Psoas muscle (tissue), 8 donors: ENCODE measurements around the gene PFN2. TPM values are rescaled to one million over a fixed set of nuclear protein-coding genes. Genes with fewer than 3 reads are reported as not detected.

ENCODE experiments used
- ATAC-seq, 4 donors: fragments of 200-7000 bp; cut with Tn5 transposase; one replicate each; pipeline ENCODE4 v1.9.1; 2020; ENCODE audit warnings: moderate library complexity in 3 of 4, mild to moderate bottlenecking in 2 of 4
- DNase-seq, 2 donors: peaks; one replicate each; pipeline ENCODE4 v3.0.0-alpha.2; 2020
- H3K27ac ChIP-seq: fragments of 200-600 bp; one replicate; pipeline ENCODE4 v1.8.0; 2022
- H3K27me3 ChIP-seq, 3 donors: fragments of 200-600 bp in 1 of 3; one replicate each; pipeline versions ENCODE4 v1.6.1 to v1.8.0; 2013 to 2022; ENCODE audit warnings: low read length in 2 of 3, mild to moderate bottlenecking in 2 of 3, moderate library complexity in 1 of 3; ENCODE audit not compliant: insufficient read depth in 3 of 3
- H3K36me3 ChIP-seq, 2 donors: fragments of 200-600 bp in 1 of 2; one replicate each; pipeline versions ENCODE4 v1.6.1 to v1.8.0; 2013 to 2022; ENCODE audit warnings: low read depth in 1 of 2, mild to moderate bottlenecking in 1 of 2, moderate library complexity in 1 of 2; ENCODE audit not compliant: insufficient read depth in 1 of 2
- H3K4me1 ChIP-seq: fragments of 200-600 bp; one replicate; pipeline ENCODE4 v1.8.0; 2022
- H3K4me3 ChIP-seq: fragments of 200-600 bp; one replicate; pipeline ENCODE4 v1.8.0; 2022; ENCODE audit warnings: mild to moderate bottlenecking
- H3K9me3 ChIP-seq: fragments of 200-600 bp; one replicate; pipeline ENCODE4 v1.8.0; 2022
- CTCF ChIP-seq: fragments of 200-600 bp; IDR thresholded peaks from one replicate; pipeline ENCODE4 v1.8.0; 2022; ENCODE audit warnings: antibody characterized with exemption
- WGBS, 3 donors: extraction: QIAGEN DNeasy Blood & Tissue Kit; methylation state at CpG; one replicate each; pipeline versions ENCODE4 v1.1.6 to v1.1.7; 2013; 5-methylcytosine and 5-hydroxymethylcytosine counted together
- intact Hi-C, 2 donors: fragments of 100-400 bp; cut with DNase I; formaldehyde crosslinking; loops; one replicate each; pipeline versions ENCODE4 v1.11.0 to v1.14.2; 2022
- polyA plus RNA-seq, 3 donors: library from polyadenylated mRNA; stranded (reverse); fragments of 200-250 nt; gene quantifications; one replicate each; pipeline ENCODE4 v1.2.3, GENCODE V29; 2013
- total RNA-seq, 4 donors: library from RNA; stranded (reverse); fragmentation: NEBNext Ultra II Directional in 2 of 4; extraction: Animal tissue kit (Norgen Biotek cat#: 25700) in 2 of 4; gene quantifications; one replicate each; pipeline versions ENCODE4 v1.2.1 to v1.2.4, GENCODE V29; 2021 to 2023
- donor health status: healthy with polysubstance abuse.
- donor health status: DM: no; HTN: no; CAD: no; lungs with moderate emphysema.
- donor health status: Bipolar disorder and iron deficiency.
- donor health status: healthy.
- donor health status: DM: yes; HTN: yes; CAD: no.
- donor health status: DM: no; HTN: no; CAD: no.
- donor health status: DM: no; HTN: no; CAD: no.
- donor health status: DM: yes; HTN: yes; CAD: no.

Gene PFN2
- total and polyA plus RNA-seq, 7 donors = 167 to 363 (median 309) TPM

GRCh38 chr3:150006794-150007193, 36.1 kb upstream of the PFN2 start:
- Histone ChIP-seq H3K4me3 (no peak overlapping the region), H3K4me1 (no peaks in the 10 kb centered on the region), H3K9me3 (no peaks in the 10 kb centered on the region), H3K27ac (no peak overlapping the region), H3K27me3 (no peaks in the 10 kb centered on the region), H3K36me3 (no peaks in the 10 kb centered on the region)
- intact Hi-C loops = no loop called here
- no peak for ATAC-seq
- DNase-seq = no peak
- TF ChIP-seq CTCF = no peak

- no peaks in the 10 kb centered on the region for H3K27me3 ChIP-seq
These were observed 34.8 kb upstream of the PFN2 start for GRCh38 chr3:150005243-150006112.

GRCh38 chr3:150000641-150001040, 29.9 kb upstream of the PFN2 start:
- Histone ChIP-seq H3K4me1 (no peaks in the 10 kb centered on the region), H3K9me3 (no peaks in the 10 kb centered on the region), H3K27ac (no peak overlapping the region), H3K36me3 (no peaks in the 10 kb centered on the region), H3K27me3 (no peaks in the 10 kb centered on the region), H3K4me3 (no peak overlapping the region)
- intact Hi-C loops = no loop called here
- ATAC-seq (no peak), DNase-seq (no peak)
- TF ChIP-seq CTCF = no peak

More at GRCh38 chr3:150005243-150006112, 34.8 kb upstream of the PFN2 start:
- Histone ChIP-seq H3K27ac (no peak overlapping the region), H3K4me1 (no peaks in the 10 kb centered on the region), H3K36me3 (no peaks in the 10 kb centered on the region), H3K9me3 (no peaks in the 10 kb centered on the region), H3K4me3 (no peak overlapping the region)
- intact Hi-C loops = no loop called here
- ATAC-seq (no peak), DNase-seq (no peak)
- 84 to 85% (median 84%) methylated on average over 4 of the region's 4 CpGs for WGBS, 3 donors
- no peak for TF ChIP-seq CTCF

- Histone ChIP-seq H3K4me1 (no peaks in the 10 kb centered on the region), H3K9me3 (peaks cover 3% of the 10 kb centered on the region), H3K27me3 (no peaks in the 10 kb centered on the region), H3K36me3 (no peaks in the 10 kb centered on the region), H3K27ac (no peak overlapping the region), H3K4me3 (no peak overlapping the region)
- no peak for ATAC-seq
- intact Hi-C loops = no loop called here
- no peak for DNase-seq
- 75 to 81% (median 75%) methylated on average over 4 of the region's 4 CpGs for WGBS, 3 donors
- no peak for TF ChIP-seq CTCF
These were observed 28.7 kb upstream of the PFN2 start for GRCh38 chr3:149999421-149999820.

- H3K4me1 ChIP-seq = no peaks in the 10 kb centered on the region
- ATAC-seq (no peak), DNase-seq (no peak)
- H3K4me3 ChIP-seq = no peak overlapping the region
- TF ChIP-seq CTCF = no peak
- no peaks in the 10 kb centered on the region for H3K36me3 ChIP-seq
- H3K27me3 ChIP-seq = no peaks in the 10 kb centered on the region
- H3K9me3 ChIP-seq = peaks cover 6% of the 10 kb centered on the region
- H3K27ac ChIP-seq = no peak overlapping the region
- 93 to 100% (median 100%) methylated on average over 1 of the region's 1 CpG for WGBS, 3 donors
- intact Hi-C loops = no loop called here
These were observed 28.3 kb upstream of the PFN2 start for GRCh38 chr3:149998946-149999345.
